Progenitor cell of endocrine pancreas (in vitro differentiated cells): ENCODE results near the gene PRDM11. TPM values are rescaled to one million over a fixed set of nuclear protein-coding genes. Genes with fewer than 3 reads are reported as not detected.

Source experiments
- DNase-seq: peaks from one replicate; pipeline ENCODE4 v3.0.0; 2021; ENCODE audit warnings: low spot score; ENCODE audit not compliant: unreplicated experiment
- H3K27ac Mint-ChIP-seq: 2 replicates; pipeline ENCODE4 v1.8.0; 2021; ENCODE audit warnings: mild to moderate bottlenecking, moderate library complexity, mixed read lengths
- H3K27me3 Mint-ChIP-seq: 2 replicates; pipeline ENCODE4 v1.8.0; 2021; ENCODE audit warnings: mixed read lengths
- H3K36me3 Mint-ChIP-seq: 2 replicates; pipeline ENCODE4 v1.8.0; 2022; ENCODE audit warnings: mixed read lengths; ENCODE audit not compliant: insufficient read depth
- H3K4me1 Mint-ChIP-seq: 2 replicates; pipeline ENCODE4 v1.8.0; 2021; ENCODE audit warnings: low read depth, mixed read lengths
- H3K4me3 Mint-ChIP-seq: 2 replicates; pipeline ENCODE4 v1.8.0; 2021; ENCODE audit warnings: low read depth, mild to moderate bottlenecking, moderate library complexity, mixed read lengths
- H3K9me3 Mint-ChIP-seq: 2 replicates; pipeline ENCODE4 v1.8.0; 2021; ENCODE audit warnings: low read depth, mixed read lengths
- total RNA-seq: library from RNA; stranded (reverse); gene quantifications from 2 replicates; pipeline ENCODE4 v1.2.1, GENCODE V29; 2021
- TF ChIP-seq, protein P1 (sequence below): fragments of 200-600 bp; sonication (generic); IDR thresholded peaks from one replicate; pipeline ENCODE4 v1.5.0; 2021; ENCODE audit warnings: antibody characterized with exemption, mild to moderate bottlenecking; ENCODE audit not compliant: unreplicated experiment

The PRDM11 gene
- total RNA-seq, 1 donor from 2014 or later = 27.1 TPM

DNA sequence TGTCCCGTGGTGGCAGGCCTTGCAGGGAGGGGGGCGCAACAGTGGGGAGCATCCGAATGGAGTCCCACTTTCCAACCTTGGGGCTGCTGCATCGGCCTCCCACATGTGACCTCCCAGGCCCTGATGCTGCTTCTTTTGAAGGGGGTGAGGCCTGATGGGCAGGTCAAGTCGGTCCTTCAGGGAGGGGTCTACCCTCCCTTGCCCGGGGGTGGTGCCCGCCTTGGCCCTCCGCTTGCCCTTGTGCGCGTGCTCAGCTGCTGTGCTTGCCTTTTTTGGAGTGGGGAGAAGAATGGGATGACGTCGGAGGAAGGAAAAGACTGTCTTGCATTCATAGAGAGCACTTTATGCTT, 66.9 kb downstream of the PRDM11 start:
- Mint-ChIP-seq H3K9me3 (no peaks in the 10 kb centered on the region), H3K4me3 (no peak overlapping the region), H3K36me3 (peaks cover 7% of the 10 kb centered on the region), H3K27ac (no peak overlapping the region), H3K27me3 (no peaks in the 10 kb centered on the region), H3K4me1 (peaks cover 13% of the 10 kb centered on the region)
- TF ChIP-seq, protein P1, sequence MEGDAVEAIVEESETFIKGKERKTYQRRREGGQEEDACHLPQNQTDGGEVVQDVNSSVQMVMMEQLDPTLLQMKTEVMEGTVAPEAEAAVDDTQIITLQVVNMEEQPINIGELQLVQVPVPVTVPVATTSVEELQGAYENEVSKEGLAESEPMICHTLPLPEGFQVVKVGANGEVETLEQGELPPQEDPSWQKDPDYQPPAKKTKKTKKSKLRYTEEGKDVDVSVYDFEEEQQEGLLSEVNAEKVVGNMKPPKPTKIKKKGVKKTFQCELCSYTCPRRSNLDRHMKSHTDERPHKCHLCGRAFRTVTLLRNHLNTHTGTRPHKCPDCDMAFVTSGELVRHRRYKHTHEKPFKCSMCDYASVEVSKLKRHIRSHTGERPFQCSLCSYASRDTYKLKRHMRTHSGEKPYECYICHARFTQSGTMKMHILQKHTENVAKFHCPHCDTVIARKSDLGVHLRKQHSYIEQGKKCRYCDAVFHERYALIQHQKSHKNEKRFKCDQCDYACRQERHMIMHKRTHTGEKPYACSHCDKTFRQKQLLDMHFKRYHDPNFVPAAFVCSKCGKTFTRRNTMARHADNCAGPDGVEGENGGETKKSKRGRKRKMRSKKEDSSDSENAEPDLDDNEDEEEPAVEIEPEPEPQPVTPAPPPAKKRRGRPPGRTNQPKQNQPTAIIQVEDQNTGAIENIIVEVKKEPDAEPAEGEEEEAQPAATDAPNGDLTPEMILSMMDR = no peak
- DNase-seq = no peak

DNA sequence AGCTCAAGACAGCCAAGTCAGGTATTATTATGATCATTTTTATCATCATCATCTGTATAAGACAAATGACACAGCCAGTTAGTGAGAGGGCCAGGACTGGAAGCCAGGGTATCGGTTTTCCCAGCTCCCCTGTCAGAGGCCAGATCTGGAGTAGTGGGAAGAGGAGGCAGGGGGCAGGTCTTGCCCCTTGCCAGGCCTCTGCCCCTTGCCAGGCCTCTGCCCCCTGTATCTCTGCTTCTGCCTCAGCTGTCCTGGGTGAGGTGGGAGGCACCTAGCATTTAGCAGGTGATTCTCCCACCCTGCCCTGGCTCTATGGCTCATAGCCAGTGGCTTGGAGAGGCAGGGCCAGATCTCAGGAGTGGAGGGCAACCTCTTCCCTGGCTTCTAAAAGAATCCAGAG, 67.3 kb downstream of the PRDM11 start:
- no peaks in the 10 kb centered on the region for H3K9me3 Mint-ChIP-seq
- H3K27ac Mint-ChIP-seq = no peak overlapping the region
- H3K36me3 Mint-ChIP-seq = peaks cover 7% of the 10 kb centered on the region
- peaks cover 11% of the 10 kb centered on the region for H3K4me1 Mint-ChIP-seq
- TF ChIP-seq, protein P1 = no peak
- no peaks in the 10 kb centered on the region for H3K27me3 Mint-ChIP-seq
- H3K4me3 Mint-ChIP-seq = no peak overlapping the region
- no peak for DNase-seq

DNA sequence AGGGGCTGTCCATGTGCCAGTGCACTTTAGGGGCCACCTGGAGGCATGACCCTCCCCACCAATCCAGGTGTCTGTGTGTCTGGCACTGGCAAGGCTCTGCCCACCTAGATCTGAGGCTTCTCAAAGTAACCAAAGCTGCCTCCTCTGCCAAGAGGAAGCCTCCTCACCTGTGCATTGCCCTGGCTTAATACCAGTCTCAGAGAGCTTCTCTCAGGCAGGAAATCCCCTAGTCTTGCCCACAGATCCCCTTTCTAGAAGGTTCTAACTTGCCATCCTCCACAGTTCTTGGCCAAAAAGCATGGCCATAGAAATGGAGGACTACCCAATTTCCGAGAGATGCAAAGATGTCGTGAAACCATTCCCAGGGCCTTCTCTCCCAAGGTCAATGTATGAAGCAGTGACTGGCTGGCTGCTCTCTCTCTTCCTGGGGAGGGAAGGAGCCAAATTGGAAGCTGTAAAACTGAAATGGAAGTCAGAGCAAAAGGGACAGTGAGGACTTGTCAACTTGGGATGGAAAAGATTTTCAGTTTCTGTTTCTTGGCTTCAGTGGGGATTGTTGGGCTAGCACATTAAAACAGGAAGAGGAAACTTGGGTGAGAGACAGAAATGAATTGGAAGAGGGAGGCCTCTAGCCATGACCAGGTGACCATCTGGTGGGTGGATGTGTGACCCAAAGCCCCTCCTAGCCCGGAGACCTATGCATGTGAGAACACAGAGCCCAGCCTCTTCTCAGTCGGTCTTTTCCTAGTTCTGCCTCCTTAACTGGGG, 68.8 kb downstream of the PRDM11 start:
- TF ChIP-seq, protein P1 = no peak
- Mint-ChIP-seq H3K27me3 (no peaks in the 10 kb centered on the region), H3K4me1 (peaks cover 2% of the 10 kb centered on the region)

DNA sequence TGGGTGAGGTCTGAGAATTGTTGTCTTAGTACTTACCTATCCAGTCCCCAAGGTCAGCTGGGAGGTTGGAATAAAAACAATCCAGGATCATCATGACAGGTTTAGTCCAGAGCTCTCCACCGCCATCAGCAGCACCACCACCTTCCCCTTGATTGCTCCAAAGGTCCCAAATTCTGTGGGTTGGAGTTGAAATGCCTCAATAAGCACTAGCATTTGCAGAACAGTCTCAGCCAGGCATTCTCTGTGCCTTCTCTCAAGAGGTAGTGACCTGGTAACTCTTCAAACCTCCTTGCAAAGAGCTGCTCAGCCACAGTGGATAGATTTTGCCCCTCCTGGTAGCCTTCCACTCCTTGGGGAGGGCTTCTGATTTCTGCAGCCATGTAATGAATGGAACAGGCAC, 69.6 kb downstream of the PRDM11 start:
- H3K4me3 Mint-ChIP-seq = no peak overlapping the region
- H3K4me1 Mint-ChIP-seq = no peaks in the 10 kb centered on the region
- H3K36me3 Mint-ChIP-seq = peaks cover 7% of the 10 kb centered on the region
- no peak overlapping the region for H3K27ac Mint-ChIP-seq
- no peaks in the 10 kb centered on the region for H3K9me3 Mint-ChIP-seq
- H3K27me3 Mint-ChIP-seq = no peaks in the 10 kb centered on the region
- TF ChIP-seq, protein P1 = no peak
- DNase-seq = no peak

More for the DNA sequence above, 68.8 kb downstream of the PRDM11 start:
- H3K36me3 Mint-ChIP-seq = peaks cover 7% of the 10 kb centered on the region
- DNase-seq = no peak
- H3K9me3 Mint-ChIP-seq = no peaks in the 10 kb centered on the region
- no peak overlapping the region for H3K4me3 Mint-ChIP-seq
- no peak overlapping the region for H3K27ac Mint-ChIP-seq

DNA sequence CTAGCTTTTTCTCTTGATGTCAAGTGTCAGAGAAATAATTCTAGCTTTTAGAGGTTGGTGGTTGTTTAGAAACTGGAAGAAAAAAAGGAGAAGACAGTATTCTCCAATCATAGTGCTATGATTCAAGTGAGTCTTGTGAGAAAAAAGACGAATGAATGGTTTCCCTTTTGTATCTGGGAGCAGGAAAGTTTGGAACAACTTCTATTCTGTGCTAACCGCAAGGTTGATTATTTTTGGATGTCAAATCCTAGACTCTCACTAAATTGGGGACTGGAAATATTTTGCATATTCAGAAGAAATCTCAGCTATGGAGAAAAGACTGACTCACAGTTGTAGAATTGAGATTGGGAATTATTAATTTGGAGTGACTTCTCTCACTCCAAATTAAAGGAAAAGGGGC, 70.5 kb downstream of the PRDM11 start:
- Mint-ChIP-seq H3K27ac (no peak overlapping the region), H3K4me1 (no peaks in the 10 kb centered on the region), H3K9me3 (no peaks in the 10 kb centered on the region), H3K4me3 (no peak overlapping the region), H3K27me3 (no peaks in the 10 kb centered on the region), H3K36me3 (peaks cover 11% of the 10 kb centered on the region)
- no peak for DNase-seq
- TF ChIP-seq, protein P1 = no peak
